Measurements from ENCODE around the gene COPS8. TPM values are rescaled to one million over a fixed set of nuclear protein-coding genes. Genes with fewer than 3 reads are reported as not detected.

COPS8 gene
- total RNA-seq, 4 donors from 2014 or later, result 29.0 to 55.3 (median 30.1) TPM

- Histone ChIP-seq H3K9me3 (no peaks in the 10 kb centered on the region), H3K27ac (peak overlapping the region in 2 of 4 donors; percentile 28 to 31), H3K36me3 (no peaks in the 10 kb centered on the region), H3K4me1 (no peaks in the 10 kb centered on the region), H3K27me3 (no peaks in the 10 kb centered on the region), H3K4me3 (no peak overlapping the region)
- DNase-seq, result no peak
- TF ChIP-seq CTCF (IDR thresholded peaks at IDR 0.05), result no peak
- no peak for TF ChIP-seq POLR2A (IDR thresholded peaks at IDR 0.05)
Observed at GRCh38 chr2:237134321-237135230, 48.9 kb downstream of the COPS8 start.

GRCh38 chr2:237136824-237137223 lies 51.1 kb downstream of the COPS8 start:
- Histone ChIP-seq H3K4me1 (no peaks in the 10 kb centered on the region), H3K36me3 (no peaks in the 10 kb centered on the region), H3K27ac (no peak overlapping the region), H3K27me3 (no peaks in the 10 kb centered on the region), H3K4me3 (no peak overlapping the region), H3K9me3 (no peaks in the 10 kb centered on the region)
- TF ChIP-seq CTCF (IDR thresholded peaks at IDR 0.05) (no peak), POLR2A (IDR thresholded peaks at IDR 0.05) (no peak)
- no peak for DNase-seq

- H3K27ac ChIP-seq, result no peak overlapping the region
- H3K36me3 ChIP-seq, result no peaks in the 10 kb centered on the region
- TF ChIP-seq POLR2A (IDR thresholded peaks at IDR 0.05), result no peak
- no peak for TF ChIP-seq CTCF (IDR thresholded peaks at IDR 0.05)
- H3K27me3 ChIP-seq, result no peaks in the 10 kb centered on the region
- no peak overlapping the region for H3K4me3 ChIP-seq
- H3K4me1 ChIP-seq, result no peaks in the 10 kb centered on the region
- no peak for DNase-seq
- H3K9me3 ChIP-seq, result no peaks in the 10 kb centered on the region
Observed at GRCh38 chr2:237137626-237138323, 52.1 kb downstream of the COPS8 start.

GRCh38 chr2:237139123-237139675 lies 53.5 kb downstream of the COPS8 start:
- no peak for DNase-seq
- no peaks in the 10 kb centered on the region for H3K36me3 ChIP-seq
- no peak overlapping the region for H3K4me3 ChIP-seq
- H3K27ac ChIP-seq, result no peak overlapping the region
- H3K27me3 ChIP-seq, result no peaks in the 10 kb centered on the region
- H3K4me1 ChIP-seq, result no peaks in the 10 kb centered on the region
- H3K9me3 ChIP-seq, result no peaks in the 10 kb centered on the region
- no peak for TF ChIP-seq CTCF (IDR thresholded peaks at IDR 0.05)
- no peak for TF ChIP-seq POLR2A (IDR thresholded peaks at IDR 0.05)

- H3K4me1 ChIP-seq, result no peaks in the 10 kb centered on the region
- H3K27ac ChIP-seq, result no peak overlapping the region
- no peaks in the 10 kb centered on the region for H3K27me3 ChIP-seq
- DNase-seq, result no peak
- no peaks in the 10 kb centered on the region for H3K9me3 ChIP-seq
- H3K4me3 ChIP-seq, result no peak overlapping the region
- TF ChIP-seq CTCF (IDR thresholded peaks at IDR 0.05) (no peak), POLR2A (IDR thresholded peaks at IDR 0.05) (no peak)
- H3K36me3 ChIP-seq, result no peaks in the 10 kb centered on the region
Observed at GRCh38 chr2:237140689-237141285, 55.1 kb downstream of the COPS8 start.

All from Peyer's patch (tissue), 4 donors.